ENCODE data around the gene TNFRSF25.

- no peak for TF ChIP-seq REST (IDR thresholded peaks at IDR 0.05; ENCODE audit: insufficient replicate concordance, low read depth)
- TF ChIP-seq CTCF (IDR thresholded peaks at IDR 0.05; ENCODE audit: insufficient read depth, low read length): no peak
- no peak for TF ChIP-seq GABPA (IDR thresholded peaks at IDR 0.05; ENCODE audit: low read depth)
- no peak for TF ChIP-seq POLR2AphosphoS5 (IDR thresholded peaks at IDR 0.05; ENCODE audit: low read depth)
- no peak for TF ChIP-seq SPI1 (IDR thresholded peaks at IDR 0.05; ENCODE audit: borderline replicate concordance, low read depth)
Measured at GRCh38 chr1:6416295-6416656, 49.7 kb downstream of the TNFRSF25 start.

Measured in HL-60 (cell line).